HT-29 (cell line): ENCODE data around the gene GABBR2. TPM values are rescaled to one million over a fixed set of nuclear protein-coding genes. Genes with fewer than 3 reads are reported as not detected.

Source experiments
- DNase-seq: peaks from one replicate; pipeline ENCODE4 v3.0.0-alpha.2; 2015; ENCODE audit warnings: low spot score
- total RNA-seq: library from RNA; depleted of rRNA; stranded (reverse); fragments of >200 nt; shearing (Covaris generic); gene quantifications from 2 replicates; pipeline ENCODE4 v1.2.3, GENCODE V29; 2014

GABBR2 gene
- total RNA-seq, 1 experiment from 2014 or later = not detected

DNA sequence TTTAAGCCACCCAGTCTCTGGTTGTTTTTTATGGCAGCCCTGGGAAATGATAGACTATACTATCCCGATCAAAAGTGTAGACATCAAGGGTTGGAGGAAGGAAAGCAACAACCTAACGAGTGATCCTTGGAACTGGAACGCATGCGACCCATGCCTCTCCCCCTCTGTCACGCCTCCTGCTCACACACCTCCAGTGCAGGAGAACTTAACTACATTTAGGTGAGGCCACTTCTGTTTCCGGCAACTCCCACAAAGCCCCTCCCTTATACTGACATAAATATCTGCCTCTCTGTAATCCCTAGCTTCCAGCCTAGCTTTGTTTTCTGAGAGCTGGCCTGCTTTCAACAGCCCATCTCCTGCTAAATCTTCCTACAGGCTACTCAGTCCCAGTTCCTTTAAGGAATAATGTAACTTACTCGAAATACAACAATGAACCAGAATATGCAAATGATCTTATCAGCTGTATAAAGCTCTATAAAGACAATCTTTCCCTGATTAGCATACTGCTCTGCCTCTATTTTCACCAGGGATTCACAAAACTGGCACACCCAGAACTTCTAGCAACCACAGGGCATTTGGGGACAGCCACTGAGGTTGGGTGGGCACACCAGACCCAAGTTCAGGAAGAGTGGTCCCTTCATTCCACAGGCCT is 73.9 kb downstream of the GABBR2 start:
- DNase-seq = no peak

DNA sequence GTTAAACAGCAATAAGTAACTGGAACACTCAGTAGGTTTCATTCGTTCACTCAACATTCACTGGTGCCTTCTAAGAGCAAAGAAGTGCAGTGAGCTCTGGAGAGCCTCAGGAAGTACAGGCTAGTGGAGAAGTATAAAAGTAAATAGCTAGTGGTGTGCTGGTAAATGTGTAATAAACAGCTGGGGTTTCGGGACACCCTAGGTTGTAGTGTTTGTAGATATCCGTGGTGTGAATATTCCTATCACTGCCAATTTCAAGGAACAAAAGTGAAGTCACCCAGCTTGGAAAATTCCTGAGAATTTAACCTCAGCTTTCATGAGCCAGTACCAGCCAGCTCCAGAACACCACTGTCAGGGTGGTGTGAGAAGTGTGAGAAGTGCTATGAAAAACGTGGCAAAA is 75.9 kb downstream of the GABBR2 start:
- no peak for DNase-seq

DNA sequence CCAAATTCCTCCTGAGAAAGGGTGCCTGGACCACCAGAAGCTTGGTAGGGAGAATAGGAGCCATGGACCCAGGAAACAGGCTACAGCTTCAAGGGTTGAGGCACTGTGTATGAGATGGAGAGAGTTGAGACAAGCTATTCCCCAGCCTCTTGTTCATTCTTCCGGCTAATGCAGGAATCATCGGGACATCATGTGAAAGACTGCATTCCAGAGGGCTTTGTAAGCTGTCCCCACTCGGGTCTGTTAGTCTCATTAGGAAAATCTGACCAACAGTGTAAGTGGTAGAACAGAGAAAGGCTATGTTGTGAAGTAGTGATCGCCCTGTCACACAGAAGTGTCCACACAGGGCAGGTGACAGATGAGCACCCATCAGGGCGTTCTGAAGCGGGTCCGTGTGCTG is 81.4 kb downstream of the GABBR2 start:
- DNase-seq = no peak

DNA sequence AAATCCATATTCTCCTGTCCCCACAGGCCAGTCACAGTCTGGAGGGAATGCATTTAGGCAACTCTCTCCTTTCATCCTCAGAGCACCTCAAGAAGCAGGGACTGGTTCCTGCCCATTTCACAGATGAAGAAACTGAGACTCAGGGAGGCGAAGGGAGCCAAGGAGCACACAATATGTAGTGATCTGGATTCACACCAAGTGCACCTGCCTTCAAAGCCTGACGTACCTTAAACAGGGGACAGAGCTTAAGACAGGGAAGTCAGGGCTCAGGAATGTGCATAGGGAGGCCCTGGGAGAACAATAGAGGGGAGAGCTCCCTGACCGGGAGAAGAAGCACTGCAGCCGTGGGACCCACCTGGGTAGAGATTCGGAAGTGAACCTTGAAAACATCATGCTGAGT is 83.0 kb downstream of the GABBR2 start:
- DNase-seq = no peak

DNA sequence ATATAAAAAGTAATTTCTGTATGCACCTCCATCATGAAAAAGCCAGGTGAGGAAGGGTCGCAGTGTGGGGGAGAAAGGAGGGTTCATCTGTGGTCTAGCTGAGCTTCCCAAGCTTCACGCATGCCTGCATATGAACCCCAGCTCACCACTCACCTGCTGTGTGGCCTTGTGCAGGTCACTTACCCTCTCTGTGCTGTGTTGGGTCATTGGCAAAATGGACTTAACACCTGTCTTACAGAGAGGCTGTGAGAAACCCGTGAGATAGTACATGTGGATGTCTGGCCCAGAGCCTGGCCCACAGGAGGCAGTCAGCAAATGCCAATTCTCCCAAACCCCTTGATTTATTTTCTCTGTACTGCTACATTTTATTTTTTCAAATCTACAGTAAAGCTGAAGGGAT is 88.9 kb downstream of the GABBR2 start:
- DNase-seq = no peak

DNA sequence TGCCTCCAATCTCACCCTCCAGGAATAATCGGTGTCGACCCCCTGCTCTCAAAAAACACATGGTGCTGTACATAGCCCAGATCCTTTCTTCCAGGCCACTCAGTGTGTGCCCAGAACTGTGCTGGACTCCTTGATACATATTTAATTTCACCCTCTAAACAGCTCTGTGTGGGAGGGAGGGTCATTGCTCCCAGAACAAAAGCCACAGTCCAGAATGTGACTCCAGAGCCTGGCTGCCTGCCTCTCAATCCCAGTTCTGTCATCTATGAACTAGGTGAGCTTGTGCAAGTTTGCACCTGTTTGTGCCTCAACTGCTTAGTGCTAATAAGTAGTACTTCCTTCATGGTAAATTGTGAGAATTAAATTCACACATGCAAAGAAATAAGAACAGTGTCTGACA is 93.1 kb downstream of the GABBR2 start:
- DNase-seq = no peak

DNA sequence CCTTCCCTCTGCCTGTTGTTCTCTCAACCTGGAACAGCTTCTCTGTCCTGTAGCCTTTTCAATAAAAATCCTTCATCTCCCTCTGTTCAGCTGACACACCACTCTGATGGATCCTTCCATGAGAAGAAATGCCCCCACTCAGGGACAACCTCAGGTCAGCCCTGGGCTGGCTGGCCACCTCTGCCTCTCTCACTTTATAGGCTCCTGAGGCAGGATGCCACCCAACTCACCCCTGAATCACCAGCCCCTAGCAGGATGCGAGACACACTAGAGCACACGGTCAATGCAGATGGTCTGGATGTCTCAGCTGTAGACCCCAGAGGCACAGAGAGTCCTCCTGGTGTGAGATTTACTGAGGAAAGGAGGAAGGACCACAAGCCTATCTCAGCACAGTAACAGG is 93.8 kb downstream of the GABBR2 start:
- no peak for DNase-seq

DNA sequence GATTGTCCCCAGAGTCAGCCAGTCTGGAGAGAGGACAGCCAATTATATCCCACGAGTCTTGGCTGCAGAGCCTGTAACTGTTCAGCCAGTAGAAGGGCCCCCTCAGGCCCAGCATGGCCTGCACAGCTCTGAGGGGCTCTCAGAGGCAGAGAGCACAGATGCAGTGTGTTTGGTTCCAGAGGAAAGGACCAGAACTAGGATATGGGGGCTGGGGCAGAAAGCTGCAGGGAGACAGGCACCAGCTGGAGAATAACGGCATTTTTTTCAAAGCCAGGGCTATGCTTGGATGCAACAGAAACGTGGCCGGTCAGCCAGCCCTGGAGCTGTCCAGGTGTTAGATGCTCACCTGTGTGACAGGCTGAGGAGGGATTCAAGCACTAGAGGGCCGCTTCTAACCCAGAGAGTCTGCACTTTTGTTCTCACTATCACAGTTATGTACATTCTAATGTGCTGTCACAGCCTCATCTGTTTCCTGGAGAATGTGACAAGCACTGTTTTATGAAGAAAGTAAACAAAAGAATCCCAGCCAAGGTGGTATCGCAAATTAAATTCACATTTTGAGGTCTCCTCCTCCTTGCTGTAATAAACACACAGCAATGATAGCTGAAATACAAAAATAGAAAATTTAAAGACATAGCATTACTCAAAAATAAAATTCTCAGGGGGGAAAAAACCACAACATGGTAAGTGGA is 96.5 kb downstream of the GABBR2 start:
- DNase-seq = no peak

DNA sequence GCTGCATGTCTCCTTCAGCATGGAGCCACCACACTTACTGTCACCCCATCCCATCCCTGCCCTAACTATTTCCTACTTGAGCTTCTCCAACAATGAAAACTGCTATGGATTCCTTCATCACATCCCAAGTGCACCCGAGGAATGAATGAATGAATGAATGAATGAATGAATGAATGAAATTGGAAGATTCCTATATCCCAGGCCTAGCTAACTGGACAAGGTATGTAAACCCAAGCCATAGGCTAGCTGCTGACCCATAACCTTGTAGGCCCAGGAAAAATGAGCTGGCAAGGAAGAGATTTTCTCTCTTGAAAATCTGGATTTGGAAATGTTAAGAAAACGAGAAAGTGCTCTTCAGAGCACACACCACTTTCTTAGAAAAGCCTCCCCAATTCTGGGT is 97.4 kb downstream of the GABBR2 start:
- DNase-seq = no peak

DNA sequence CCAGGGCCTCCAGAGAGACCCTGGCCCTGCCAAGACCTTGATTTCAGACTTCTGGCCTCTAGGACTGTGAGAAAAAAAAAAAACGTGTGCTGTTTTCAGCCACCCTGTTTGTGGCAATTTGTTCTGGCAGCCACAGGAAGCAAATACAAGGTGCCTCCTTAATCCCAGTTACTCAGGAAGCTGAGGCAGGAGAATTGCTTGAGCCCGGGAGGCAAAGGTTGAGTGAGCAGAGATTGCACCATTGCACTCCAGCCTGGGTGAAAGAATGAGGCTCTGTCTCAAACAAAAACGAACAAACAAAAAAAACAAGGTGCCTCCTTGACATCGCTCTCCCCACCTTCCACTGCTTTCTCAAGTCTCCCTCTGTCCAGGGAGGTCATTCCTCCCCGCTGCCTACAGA is 98.0 kb downstream of the GABBR2 start:
- DNase-seq = no peak

DNA sequence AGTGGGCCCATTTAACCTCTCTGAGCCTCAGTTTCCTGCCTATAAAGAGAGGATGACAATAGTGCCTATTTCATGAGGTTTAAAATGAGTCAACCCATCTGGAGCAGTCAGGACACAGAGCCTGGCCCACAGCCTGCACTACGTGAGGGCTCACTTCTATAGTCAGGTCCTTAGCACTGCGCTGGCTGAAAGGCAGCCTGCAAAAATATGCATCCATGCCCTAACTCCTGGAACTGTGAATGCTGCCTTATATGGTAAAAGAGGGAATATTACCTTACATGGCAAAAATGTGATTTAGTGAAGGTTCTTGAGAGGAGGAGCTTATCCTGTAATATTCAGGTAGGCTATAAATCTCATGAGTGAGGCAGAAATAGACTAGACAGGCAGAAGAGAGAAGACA is 98.5 kb downstream of the GABBR2 start:
- no peak for DNase-seq

DNA sequence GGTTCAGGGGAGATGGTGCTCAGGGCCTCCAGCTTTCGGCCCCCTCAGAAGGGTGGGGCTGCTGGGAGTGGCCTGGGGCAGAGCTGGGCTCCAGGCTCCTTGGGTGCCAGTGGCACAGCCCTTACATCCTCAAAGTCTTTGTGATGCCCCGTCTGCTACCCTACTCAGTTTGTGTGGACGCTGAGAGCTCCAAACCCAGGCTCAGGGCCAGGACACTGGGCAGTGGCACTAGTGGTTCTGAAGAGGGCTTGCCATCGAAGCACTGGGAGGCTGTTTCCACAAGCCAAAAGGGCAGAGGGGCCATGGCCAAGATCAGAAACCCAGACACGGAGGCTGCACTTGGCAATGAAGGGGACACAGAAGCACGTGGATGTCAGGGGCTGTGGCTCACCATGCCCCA is 99.1 kb downstream of the GABBR2 start:
- no peak for DNase-seq

DNA sequence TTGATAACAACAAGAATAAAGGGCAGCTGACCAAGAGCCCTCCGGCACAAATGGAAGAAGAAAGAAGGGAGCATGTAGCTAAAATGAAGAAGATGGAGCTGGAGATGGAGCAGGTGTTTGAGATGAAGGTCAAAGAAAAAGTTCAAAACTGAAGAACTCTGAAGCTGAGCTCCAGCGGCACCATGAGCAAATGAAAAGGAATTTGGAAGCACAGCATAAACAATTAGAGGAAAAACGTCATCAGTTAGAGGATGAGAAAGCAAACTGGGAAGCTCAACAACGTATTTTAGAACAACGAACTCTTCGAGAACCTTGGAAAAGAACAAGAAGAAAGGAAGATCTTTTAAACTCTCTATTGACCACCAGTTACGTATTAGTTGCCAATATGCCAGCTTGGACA is 100.9 kb downstream of the GABBR2 start:
- no peak for DNase-seq

DNA sequence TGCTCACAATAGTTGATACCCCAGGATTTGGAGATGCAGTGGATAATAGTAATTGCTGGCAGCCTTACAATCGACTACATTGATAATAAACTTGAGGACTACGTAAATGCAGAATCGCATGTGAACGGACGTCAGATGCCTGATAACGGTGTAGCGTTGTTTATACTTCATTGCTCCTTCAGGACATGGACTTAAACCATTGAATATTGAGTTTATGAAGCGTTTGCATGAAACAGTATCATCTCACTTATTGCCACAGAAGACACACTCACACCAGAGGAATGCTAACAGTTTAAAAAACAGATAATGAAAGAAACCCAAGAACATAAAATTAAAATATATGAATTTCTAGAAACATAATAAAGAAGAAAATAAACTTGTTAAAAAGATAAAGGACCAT is 101.6 kb downstream of the GABBR2 start:
- DNase-seq = no peak

DNA sequence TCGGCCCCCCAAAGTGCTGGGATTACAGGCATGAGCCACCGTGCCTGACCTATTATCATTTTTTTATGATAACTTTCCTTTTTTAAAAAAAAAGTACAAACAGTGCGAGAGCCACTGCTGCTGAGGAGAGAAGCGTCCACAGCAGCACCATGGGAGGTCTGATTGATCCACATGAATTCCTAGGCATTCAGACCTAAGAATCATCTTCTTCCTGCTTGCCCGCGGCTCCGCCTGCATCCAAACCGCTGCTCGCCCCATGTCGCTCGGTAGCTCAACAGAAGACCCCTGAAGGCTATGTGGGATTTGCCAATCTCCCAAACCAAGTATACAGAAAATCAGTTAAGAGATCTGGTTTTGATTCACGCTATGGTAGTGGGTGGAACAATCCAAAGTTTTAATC is 102.0 kb downstream of the GABBR2 start:
- no peak for DNase-seq

DNA sequence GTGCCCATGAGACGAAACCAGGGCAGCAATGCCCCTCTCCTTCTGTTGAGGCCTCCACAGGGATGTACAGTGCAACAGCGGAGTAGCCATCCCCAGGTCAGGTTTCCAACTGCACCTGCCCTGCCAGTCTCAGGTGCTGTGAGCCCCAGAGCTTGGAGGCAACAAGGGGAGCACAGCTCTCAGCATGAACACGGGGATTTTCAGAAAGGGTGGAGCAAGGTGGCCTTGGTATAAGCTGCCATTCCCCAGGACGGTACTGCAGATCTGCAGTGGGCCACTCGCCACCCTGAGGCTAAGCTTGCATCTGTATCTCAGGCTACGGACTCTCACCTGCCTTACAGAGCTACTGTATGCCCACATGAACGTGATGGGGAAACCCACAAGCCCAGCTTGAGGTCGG is 103.6 kb downstream of the GABBR2 start:
- DNase-seq = no peak

DNA sequence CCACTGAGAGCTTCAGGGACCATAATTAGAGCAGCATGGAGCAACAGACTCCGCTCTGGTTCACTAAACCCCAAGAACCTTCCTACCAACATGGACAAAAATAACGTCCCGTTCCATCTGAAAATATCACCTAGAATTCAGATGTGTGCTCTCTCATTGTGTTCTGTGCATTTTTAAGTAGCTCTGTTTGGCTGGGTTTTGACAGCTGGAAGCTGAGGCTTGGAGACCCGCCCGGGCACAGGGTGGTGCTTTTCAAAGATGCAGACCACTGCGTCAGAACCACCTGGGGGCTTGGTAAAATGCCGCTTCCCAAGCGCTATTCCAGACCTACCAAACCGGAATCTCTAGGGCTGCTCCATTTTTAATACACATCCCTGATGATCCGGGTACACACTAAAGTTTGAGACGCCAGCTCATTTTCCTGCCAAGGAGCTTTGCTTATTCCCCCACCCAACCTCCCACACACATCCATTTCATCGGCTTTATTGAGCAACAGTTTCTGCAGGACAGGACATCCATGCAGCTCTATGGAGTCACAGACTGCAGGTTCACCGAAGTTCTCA is 104.8 kb downstream of the GABBR2 start:
- no peak for DNase-seq

DNA sequence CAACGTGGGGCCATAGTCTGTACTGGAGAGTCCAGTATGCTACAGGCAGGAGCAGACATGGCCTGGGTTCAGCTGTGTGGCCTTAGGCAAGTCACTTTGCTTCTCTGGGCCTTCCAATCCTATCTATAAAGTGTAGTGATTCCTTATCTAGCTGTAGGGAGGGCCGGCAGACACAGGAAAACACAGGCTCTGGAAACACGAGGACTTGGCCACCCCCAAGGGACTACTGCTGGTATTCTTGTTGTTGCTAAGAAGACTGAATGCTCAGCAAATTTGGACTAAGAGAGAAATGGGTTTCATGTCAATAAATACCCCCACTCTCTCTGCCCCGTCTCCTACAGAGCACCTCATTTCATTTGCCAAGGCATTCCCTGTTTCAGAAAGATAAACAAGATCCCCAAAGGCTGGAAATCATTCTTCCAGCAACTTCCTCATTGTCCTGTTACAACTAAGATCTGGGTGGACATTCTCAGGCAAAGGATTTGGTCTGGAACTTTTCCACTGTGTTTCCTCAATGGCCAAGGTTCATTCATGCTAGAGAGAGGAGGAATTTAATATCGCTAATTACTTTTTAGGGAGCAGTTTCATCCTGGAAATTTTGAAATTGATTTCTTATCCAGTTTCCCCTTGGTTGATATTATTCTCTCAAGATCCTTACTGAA is 105.8 kb downstream of the GABBR2 start:
- DNase-seq = no peak

DNA sequence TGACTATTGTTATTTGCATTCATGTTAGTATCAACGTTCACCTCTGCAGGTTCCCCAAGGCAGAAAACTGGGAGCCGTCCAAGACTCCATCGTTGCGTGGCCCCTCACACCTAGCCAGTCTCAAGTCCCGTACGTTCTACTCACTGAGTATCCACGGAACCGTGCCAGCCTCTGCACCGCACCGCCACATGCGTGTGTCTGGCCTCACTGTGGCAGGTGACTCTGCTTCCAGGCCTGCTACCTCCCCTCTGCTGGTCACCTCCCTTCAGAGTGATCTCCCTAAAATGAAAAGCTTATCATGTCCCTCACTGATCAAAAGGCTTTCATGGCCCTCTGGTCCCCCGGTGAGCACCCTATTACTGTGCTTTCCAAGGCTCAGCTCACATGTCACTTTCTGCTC is 108.1 kb downstream of the GABBR2 start:
- no peak for DNase-seq

DNA sequence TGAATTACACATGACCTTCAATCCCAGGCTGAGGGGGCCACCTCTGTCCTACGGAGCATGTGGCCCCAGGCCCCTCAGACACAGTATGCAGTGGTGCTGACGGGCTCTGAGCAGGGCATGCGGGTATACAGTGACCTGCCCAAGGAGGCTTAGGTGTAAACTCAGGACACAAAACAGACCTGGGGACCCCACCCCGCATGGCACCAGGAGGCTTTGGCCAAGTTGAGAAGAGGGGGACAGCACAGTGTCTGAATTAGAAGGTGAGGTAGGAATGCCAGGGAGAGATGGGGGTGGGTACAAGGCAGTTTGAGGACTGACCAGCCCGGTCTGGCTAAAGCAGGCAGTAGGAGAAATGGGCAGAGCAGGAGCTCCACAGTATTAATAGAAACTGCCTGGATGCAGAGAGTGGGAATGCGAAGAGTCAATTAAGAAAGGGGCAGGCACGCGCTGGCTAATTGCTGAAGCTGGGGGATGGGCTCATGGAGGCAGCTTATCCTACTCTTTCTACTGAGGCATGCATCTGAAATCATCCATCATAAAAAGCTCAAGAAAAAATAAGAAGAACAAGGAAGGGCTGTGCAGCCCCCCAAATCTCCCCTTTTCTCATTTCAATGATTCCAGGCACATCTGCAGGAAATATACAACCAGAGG is 109.0 kb downstream of the GABBR2 start:
- no peak for DNase-seq

DNA sequence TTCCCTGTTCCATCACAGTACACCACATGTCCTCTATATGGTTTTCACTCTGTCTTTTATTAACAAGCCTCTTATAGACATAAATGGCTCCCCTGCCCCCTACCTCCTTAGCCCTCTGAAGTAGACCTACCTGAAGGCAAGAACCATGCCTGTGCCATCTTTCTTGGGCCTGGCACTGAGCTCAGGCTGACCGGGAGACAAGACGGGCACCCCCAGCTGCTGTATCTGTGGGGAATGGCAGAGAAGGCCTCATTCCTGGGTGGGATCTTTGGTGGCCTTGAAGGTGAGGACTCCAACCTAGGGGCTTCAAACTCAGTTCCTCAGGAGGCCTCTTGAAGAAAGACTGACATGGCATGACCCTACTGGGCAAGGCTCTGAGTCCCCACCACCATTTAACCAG is 109.9 kb downstream of the GABBR2 start:
- no peak for DNase-seq

DNA sequence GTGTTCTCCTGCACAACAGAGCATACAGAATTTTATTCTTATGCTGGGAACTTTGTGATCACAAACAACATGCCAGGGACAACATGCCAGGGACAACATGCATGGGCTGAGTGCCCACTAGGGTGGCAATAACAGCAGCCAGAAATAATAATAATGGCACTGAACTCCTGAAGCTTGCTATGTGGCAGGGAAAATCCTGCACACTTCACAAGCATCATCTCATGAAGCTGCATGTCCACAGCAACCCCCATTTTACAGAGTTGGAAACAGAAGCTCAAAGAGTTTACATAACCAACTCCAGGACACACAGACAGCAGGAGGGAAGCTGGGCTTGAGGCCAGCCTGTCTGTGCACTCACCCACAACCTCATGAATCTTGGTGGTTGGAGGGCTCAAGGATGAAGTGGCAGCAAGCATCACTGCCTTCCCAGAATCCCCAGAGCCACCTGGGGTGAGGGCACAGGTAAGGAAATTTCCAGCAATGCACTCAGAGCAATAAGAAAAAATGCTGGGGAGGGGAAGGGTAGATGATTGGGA is 111.4 kb downstream of the GABBR2 start:
- no peak for DNase-seq
